A549 (cell line): ENCODE measurements around the gene MALRD1.

ENCODE experiments used
- BHLHE40 ChIP-seq: IDR thresholded peaks from 2 replicates; pipeline ENCODE4 v1.6.1; 2012; ENCODE audit warnings: low read depth, low read length, inconsistent platforms
- CBX8 ChIP-seq: fragments of 200-600 bp; sonication (generic); IDR thresholded peaks from 2 replicates; pipeline ENCODE4 v1.6.1; 2016
- FOXS1 ChIP-seq: fragments of 250-450 bp; sonication (Bioruptor Pico); IDR thresholded peaks from 2 replicates; pipeline ENCODE4 v1.5.0; 2020; ENCODE audit warnings: mild to moderate bottlenecking, moderate library complexity
- JUN ChIP-seq, 2 experiments: fragments of >200 bp; sonication (Bioruptor Twin); formaldehyde crosslinking; IDR thresholded peaks; 2 replicates in 1 of 2; 3 replicates in 1 of 2; pipeline ENCODE4 v1.6.1; 2016 to 2017
- POLR2A ChIP-seq: IDR thresholded peaks from 2 replicates; pipeline ENCODE4 v1.6.1; 2012; ENCODE audit warnings: mild to moderate bottlenecking, low read length
- SMC3 ChIP-seq: fragments of >200 bp; sonication (Bioruptor Twin); formaldehyde crosslinking; IDR thresholded peaks from 3 replicates; pipeline ENCODE4 v1.6.1; 2018; ENCODE audit warnings: inconsistent platforms
- SREBF2 ChIP-seq: fragments of 450-650 bp; IDR thresholded peaks from 2 replicates; pipeline ENCODE4 v1.6.1; 2014; ENCODE audit warnings: mild to moderate bottlenecking, moderate library complexity
- TFCP2L1 ChIP-seq: fragments of 250-450 bp; sonication (Bioruptor Pico); IDR thresholded peaks from 2 replicates; pipeline ENCODE4 v1.5.0; 2021; ENCODE audit warnings: mild to moderate bottlenecking
- ZSCAN20 ChIP-seq: fragments of 250-450 bp; sonication (Bioruptor Pico); IDR thresholded peaks from 2 replicates; pipeline ENCODE4 v1.8.0; 2022; ENCODE audit warnings: mild to moderate bottlenecking, moderate library complexity
- TF ChIP-seq, protein P1 (sequence below): fragments of >200 bp; sonication (Bioruptor Twin); formaldehyde crosslinking; IDR thresholded peaks from 3 replicates; pipeline ENCODE4 v1.5.1; 2016
- TF ChIP-seq, protein P2 (sequence below): fragments of 450-650 bp; IDR thresholded peaks from 2 replicates; pipeline ENCODE4 v1.6.1; 2014; ENCODE audit warnings: antibody characterized with exemption

DNA sequence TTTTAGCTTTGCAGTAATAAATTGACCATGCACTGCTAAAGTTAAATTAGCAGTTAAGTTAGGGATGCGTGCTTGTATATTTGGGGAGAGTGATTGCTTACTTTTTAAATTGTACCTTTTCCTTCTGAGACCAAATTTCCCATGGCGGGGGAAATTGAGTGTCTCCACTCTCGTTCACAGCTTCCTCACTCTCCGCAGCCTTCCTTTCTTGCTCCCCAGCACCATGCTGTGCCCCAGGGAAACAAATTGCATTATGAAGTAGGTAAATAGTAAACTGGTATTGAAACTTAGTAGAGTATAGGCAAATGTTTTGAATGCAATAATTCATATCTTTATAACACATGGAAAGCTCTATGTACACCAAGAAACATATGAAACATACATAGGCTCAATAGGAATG is 85.4 kb downstream of the MALRD1 start:
- TF ChIP-seq TFCP2L1 (no peak), SREBF2 (no peak), BHLHE40 (no peak), CBX8 (no peak), SMC3 (no peak), POLR2A (no peak), FOXS1 (CRISPR knock-in tag) (no peak), ZSCAN20 (CRISPR knock-in tag) (no peak), JUN (IDR thresholded peaks at IDR 0.05) (no peak)
- TF ChIP-seq, protein P1, sequence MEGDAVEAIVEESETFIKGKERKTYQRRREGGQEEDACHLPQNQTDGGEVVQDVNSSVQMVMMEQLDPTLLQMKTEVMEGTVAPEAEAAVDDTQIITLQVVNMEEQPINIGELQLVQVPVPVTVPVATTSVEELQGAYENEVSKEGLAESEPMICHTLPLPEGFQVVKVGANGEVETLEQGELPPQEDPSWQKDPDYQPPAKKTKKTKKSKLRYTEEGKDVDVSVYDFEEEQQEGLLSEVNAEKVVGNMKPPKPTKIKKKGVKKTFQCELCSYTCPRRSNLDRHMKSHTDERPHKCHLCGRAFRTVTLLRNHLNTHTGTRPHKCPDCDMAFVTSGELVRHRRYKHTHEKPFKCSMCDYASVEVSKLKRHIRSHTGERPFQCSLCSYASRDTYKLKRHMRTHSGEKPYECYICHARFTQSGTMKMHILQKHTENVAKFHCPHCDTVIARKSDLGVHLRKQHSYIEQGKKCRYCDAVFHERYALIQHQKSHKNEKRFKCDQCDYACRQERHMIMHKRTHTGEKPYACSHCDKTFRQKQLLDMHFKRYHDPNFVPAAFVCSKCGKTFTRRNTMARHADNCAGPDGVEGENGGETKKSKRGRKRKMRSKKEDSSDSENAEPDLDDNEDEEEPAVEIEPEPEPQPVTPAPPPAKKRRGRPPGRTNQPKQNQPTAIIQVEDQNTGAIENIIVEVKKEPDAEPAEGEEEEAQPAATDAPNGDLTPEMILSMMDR = no peak
- TF ChIP-seq, protein P2, sequence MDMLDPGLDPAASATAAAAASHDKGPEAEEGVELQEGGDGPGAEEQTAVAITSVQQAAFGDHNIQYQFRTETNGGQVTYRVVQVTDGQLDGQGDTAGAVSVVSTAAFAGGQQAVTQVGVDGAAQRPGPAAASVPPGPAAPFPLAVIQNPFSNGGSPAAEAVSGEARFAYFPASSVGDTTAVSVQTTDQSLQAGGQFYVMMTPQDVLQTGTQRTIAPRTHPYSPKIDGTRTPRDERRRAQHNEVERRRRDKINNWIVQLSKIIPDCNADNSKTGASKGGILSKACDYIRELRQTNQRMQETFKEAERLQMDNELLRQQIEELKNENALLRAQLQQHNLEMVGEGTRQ = no peak
